HG03280 (cell line): ENCODE measurements around the gene FAM98B.

Experiments
- ATAC-seq: cut with Tn5 transposase; IDR thresholded peaks from one replicate; pipeline ENCODE4 v1.9.1; 2021; ENCODE audit warnings: mild to moderate bottlenecking, moderate library complexity; ENCODE audit not compliant: unreplicated experiment

Gene FAM98B

GRCh38 chr15:38504680-38505467 lies 50.9 kb downstream of the FAM98B start:
- no peak for ATAC-seq

GRCh38 chr15:38506997-38507396 lies 53.1 kb downstream of the FAM98B start:
- no peak for ATAC-seq

GRCh38 chr15:38507570-38507969 lies 53.6 kb downstream of the FAM98B start:
- ATAC-seq = no peak

- no peak for ATAC-seq
Observed at GRCh38 chr15:38508647-38509046, 54.7 kb downstream of the FAM98B start.

DNA sequence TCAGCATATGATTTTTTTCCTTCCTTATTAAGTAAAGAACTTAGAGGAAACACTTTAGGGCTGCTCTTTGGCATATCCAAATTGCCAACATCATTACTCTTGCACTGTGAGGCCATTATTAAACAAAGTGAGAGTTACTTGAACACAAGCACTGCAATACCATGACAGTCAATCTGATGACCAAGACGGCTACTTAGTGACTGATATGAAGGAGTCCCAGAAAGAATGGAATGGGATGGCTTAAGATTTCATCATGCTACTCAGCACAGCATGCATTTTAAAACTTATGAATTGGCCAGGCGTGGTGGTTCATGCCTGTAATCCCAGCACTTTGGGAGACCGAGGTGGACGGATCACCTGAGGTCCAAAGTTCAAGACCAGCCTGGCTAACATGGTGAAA lies 55.2 kb downstream of the FAM98B start:
- no peak for ATAC-seq

DNA sequence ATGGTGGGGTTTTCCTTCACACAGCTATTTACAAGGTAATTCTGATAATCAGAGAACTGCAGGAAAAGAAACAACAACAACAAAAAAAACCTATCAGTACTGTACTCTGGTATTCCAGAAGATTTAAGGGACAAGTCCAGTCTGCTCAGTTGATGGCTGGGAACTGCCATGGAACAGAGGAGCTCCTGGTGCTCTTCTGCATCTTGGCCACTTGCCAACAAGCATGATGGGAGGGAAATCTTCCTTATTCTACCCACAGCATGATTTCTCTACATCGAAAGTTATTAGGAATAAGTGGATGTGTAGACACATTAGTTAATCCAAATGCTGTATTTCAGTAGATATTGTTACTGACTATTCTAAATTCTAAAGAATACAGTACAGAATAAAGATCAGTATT lies 59.0 kb downstream of the FAM98B start:
- ATAC-seq = no peak

GRCh38 chr15:38514601-38515000 lies 60.7 kb downstream of the FAM98B start:
- peak; percentile 58 for ATAC-seq

- no peak for ATAC-seq
Observed at GRCh38 chr15:38516626-38517025, 62.7 kb downstream of the FAM98B start.

GRCh38 chr15:38517312-38517975 lies 63.5 kb downstream of the FAM98B start:
- no peak for ATAC-seq

DNA sequence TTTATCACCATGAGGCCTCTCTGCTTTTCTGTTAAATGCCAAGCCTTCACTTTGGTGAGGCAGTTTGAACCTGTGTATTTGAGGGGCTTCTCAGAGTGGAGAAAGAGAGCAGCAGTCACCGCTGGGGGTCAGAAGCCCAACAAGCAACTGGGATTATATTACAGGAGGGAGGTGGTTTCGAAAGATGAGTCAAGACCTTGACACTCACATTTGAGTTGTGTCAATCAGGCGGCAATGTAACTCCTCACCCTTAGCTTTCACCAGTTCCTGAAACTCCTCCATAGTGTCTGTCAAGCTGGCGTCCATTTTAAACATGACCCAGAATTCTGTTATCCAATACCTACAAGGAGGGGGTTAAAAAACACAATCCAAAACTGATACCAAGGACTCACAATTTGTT lies 64.2 kb downstream of the FAM98B start:
- no peak for ATAC-seq

DNA sequence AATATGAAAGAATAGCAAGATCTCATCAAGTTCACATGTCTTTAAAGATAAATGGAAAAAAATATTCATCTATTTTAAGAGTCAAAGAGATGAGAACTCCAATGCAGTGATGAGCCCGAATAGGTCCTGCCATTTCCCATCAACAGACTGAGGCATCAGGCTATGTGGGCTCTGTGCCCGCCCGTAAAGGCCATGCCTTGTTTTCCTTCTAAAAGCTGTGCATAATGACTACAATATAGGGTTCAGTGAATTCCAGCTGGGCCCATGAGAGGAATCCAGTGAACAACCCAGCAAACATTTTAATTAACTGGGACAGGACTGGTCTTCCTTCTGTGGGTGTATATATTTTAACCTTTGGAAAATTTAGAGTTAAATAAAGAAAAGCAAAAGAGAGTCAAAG lies 66.1 kb downstream of the FAM98B start:
- ATAC-seq = no peak

DNA sequence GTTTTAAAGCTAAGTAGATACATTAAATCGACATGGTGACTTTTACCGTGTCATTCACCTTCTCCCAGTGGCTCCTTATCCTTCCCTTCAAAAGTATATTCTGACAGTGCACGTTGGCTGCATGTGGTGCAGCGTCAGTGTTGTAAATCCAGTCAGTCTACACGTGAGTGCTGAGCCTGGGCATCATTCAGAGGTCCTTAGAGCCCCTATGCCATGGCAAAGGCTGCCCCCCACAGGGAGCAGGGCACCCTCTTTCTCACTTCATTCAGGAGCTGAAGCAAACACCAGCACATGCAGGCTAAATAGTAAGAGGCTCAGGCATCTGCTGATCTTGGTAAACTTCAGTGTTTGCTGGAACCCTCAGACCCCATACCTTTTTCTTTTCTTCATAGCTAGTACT lies 67.4 kb downstream of the FAM98B start:
- ATAC-seq = no peak

DNA sequence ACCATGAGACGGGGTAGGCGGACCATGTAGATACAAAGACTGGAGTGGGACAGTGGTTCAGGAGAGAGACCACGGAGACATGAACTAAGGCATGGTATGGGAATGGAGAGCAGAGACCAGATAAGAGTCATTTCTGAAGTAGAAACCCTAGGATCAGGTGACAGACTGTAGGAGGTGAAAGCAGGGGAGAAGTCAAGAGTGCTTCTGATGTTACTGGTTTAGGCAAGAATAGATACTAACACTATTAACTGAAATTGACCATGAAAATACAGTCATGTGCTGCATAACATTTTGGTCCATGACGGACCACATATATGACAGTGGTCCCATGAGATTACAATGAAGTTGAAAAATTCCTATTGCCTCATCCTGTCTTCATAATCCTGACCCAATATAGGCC lies 69.0 kb downstream of the FAM98B start:
- no peak for ATAC-seq

DNA sequence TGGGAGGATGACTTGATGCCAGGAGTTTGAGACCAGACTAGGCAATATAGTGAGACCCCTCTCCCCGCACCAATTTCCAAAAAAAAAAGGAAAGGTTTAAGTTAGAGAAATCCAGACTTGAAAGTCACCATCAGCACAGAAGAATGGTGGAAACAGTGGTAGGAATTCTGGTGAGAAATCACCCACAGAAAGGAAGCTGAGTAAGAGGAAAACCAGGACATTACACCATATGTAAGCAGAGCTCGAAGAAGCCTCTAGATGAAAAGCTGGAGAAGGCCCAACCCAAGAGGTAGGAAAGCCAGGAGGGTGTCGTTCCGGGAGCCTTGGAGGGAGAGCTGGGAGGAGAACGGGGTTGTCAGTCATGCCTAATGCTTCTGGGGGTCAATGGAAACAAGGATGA lies 70.2 kb downstream of the FAM98B start:
- ATAC-seq = no peak

- no peak for ATAC-seq
Observed at GRCh38 chr15:38525489-38525888, 71.6 kb downstream of the FAM98B start.

DNA sequence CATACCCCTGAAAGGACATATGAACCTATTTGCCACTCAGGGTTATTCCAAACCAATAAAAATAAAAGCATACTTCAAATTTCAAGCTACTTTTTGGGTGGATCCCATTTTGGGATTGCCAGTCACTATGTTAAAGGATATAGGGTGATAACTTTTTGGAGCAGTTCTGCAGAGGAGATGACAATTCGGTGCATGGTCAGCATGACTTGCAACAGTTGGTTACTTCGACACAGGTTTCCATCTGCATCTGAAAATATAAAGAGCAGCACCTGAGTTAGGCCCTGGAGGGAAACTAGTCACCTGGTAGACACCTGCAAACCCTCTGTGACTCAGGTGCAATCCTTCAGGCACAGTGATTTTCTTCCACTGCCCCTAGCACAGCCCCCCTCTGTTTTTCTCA lies 72.2 kb downstream of the FAM98B start:
- no peak for ATAC-seq

- ATAC-seq = no peak
Observed at GRCh38 chr15:38528294-38528693, 74.4 kb downstream of the FAM98B start.

GRCh38 chr15:38530113-38530512 lies 76.2 kb downstream of the FAM98B start:
- no peak for ATAC-seq

- ATAC-seq = no peak
Observed at GRCh38 chr15:38531509-38531908, 77.6 kb downstream of the FAM98B start.

GRCh38 chr15:38532728-38533127 lies 78.8 kb downstream of the FAM98B start:
- no peak for ATAC-seq

DNA sequence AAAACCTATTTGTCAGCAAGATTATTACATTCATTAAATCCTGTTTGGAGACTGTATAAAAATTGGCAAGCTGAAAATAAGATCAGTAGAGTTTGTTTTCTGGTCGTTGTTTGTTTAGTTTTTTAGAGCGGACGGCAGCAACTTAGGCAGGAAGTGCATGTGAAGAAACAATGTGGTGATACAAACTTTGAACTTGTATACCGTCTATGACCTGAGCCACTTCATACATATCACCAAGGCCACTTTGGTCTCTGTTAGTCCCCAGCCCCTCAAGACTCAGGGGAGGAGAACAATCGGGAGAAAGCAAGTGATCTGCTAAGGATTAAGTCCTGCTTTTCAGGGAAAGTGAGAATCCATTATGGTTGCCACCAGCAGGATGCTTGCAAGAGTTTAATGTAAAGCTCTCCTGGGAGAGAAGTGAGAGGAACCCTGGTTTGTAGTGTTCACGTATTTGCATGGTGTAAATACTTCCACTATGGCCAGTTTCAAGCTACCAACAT lies 79.5 kb downstream of the FAM98B start:
- no peak for ATAC-seq

GRCh38 chr15:38533926-38534325 lies 80.0 kb downstream of the FAM98B start:
- no peak for ATAC-seq
